HUES64 (cell line): ENCODE results near the gene COL5A1.

Experiments
- H3K27ac ChIP-seq: 2 replicates; pipeline ENCODE4 v1.7.0; 2013; ENCODE audit warnings: low read depth, low read length, inconsistent platforms
- H3K27me3 ChIP-seq: 2 replicates; pipeline ENCODE4 v1.6.1; 2013; ENCODE audit warnings: mild to moderate bottlenecking, low read length; ENCODE audit not compliant: insufficient read depth
- H3K36me3 ChIP-seq: 2 replicates; pipeline ENCODE4 v1.6.1; 2013; ENCODE audit warnings: mild to moderate bottlenecking, low read length; ENCODE audit not compliant: insufficient read depth
- H3K4me1 ChIP-seq: 2 replicates; pipeline ENCODE4 v1.6.1; 2013; ENCODE audit warnings: mild to moderate bottlenecking, low read length, moderate library complexity; ENCODE audit not compliant: insufficient read depth
- H3K4me3 ChIP-seq: 2 replicates; pipeline ENCODE4 v1.5.1; 2013; ENCODE audit warnings: mild to moderate bottlenecking, low read length, moderate library complexity
- H3K9ac ChIP-seq: 2 replicates; pipeline ENCODE4 v1.6.1; 2013; ENCODE audit warnings: mild to moderate bottlenecking, low read depth, low read length
- H3K9me3 ChIP-seq: 2 replicates; pipeline ENCODE4 v1.6.1; 2013; ENCODE audit warnings: low read depth, low read length; ENCODE audit not compliant: insufficient read depth
- WGBS: fragments of 150-250, 120-280 bp; methylation state at CpG from one replicate; pipeline ENCODE4 v1.1.7; 2013; ENCODE audit warnings: missing lambda C conversion rate; 5-methylcytosine and 5-hydroxymethylcytosine counted together

Gene COL5A1

DNA sequence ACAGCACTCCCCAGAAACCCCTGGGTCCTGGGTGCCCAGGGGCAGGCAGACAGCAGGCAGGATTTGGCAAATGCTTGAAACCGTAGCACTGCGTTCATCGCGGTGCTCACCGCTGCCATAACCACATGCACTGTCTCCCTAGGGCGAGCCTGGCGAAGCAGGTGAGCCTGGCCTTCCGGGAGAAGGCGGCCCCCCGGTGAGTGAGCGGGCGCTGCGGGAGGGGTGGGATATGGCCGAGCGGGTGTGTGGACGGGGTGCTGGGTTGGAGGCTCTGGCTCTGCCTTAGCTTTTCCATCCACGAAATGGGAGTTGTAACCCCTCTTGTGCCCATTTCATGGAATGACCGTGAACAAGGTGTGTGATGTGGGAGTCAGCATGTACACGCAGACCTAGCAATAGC is 172.2 kb downstream of the COL5A1 start:
- H3K9me3 ChIP-seq: no peaks in the 10 kb centered on the region
- peaks cover 18% of the 10 kb centered on the region for H3K4me1 ChIP-seq
- H3K36me3 ChIP-seq: 0 out of 2 replicates have a peak, but pooled peaks cover 4% of the 10 kb centered on the region
- H3K9ac ChIP-seq: no peak overlapping the region
- H3K27me3 ChIP-seq: no peaks in the 10 kb centered on the region
- H3K27ac ChIP-seq: no peak overlapping the region
- WGBS: 97% methylated on average over 19 of the region's 19 CpGs
- H3K4me3 ChIP-seq: no peak overlapping the region

- WGBS: 94% methylated on average over 16 of the region's 16 CpGs
Observed at GRCh38 chr9:134814598-134815215, 173.1 kb downstream of the COL5A1 start.

DNA sequence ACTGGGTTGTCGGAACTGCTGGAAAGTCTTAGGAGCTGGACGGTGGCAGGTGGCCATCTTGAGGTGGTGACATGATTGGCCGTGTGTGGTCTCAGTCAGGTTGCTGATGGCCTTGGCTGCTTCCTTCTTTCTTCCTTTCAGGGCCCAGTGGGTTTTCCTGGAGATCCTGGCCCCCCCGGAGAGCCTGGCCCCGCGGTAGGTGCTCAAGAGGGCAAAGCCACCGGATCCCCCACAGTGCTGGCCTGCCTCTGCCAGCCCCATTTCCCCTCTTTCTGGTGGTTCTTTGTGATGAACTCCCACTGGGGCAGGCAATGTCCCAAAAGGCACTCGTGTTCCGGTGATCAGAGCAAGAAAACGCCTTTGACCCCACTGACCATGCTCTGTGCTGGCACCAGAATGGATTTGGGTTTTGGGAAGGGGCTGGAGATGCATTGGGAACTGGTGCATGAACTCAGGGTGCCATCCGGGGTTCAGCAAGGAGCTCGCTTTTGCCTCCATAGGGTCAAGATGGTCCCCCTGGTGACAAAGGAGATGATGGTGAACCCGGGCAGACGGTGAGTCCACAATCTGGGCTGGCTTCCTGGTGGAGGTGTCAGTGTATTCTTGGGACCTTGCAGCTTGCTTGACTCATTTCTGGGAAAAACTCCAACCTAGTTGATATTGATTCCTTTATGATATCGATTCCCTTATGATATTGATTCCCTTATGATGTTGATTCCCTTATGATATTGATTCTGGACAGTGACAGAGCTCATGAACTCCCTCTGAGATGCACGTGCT is 174.0 kb downstream of the COL5A1 start:
- WGBS: 96% methylated on average over 16 of the region's 16 CpGs
- Histone ChIP-seq H3K9ac (no peak overlapping the region), H3K27ac (no peak overlapping the region), H3K9me3 (no peaks in the 10 kb centered on the region), H3K4me3 (no peak overlapping the region), H3K27me3 (no peaks in the 10 kb centered on the region), H3K4me1 (peaks cover 18% of the 10 kb centered on the region), H3K36me3 (peaks cover 4% of the 10 kb centered on the region; the same call in 1 of the 2 replicates)

More at GRCh38 chr9:134814598-134815215, 173.1 kb downstream of the COL5A1 start:
- Histone ChIP-seq H3K27me3 (no peaks in the 10 kb centered on the region), H3K4me3 (no peak overlapping the region), H3K9me3 (no peaks in the 10 kb centered on the region), H3K36me3 (0 out of 2 replicates have a peak, but pooled peaks cover 4% of the 10 kb centered on the region), H3K27ac (no peak overlapping the region), H3K9ac (no peak overlapping the region), H3K4me1 (peaks cover 18% of the 10 kb centered on the region)

- Histone ChIP-seq H3K4me3 (no peak overlapping the region), H3K9me3 (no peaks in the 10 kb centered on the region), H3K4me1 (peaks cover 13% of the 10 kb centered on the region), H3K36me3 (peaks cover 4% of the 10 kb centered on the region; the same call in 1 of the 2 replicates), H3K27ac (no peak overlapping the region), H3K9ac (no peak overlapping the region), H3K27me3 (no peaks in the 10 kb centered on the region)
- 97% methylated on average over 16 of the region's 16 CpGs for WGBS
Observed at GRCh38 chr9:134816264-134816663, 174.7 kb downstream of the COL5A1 start.

DNA sequence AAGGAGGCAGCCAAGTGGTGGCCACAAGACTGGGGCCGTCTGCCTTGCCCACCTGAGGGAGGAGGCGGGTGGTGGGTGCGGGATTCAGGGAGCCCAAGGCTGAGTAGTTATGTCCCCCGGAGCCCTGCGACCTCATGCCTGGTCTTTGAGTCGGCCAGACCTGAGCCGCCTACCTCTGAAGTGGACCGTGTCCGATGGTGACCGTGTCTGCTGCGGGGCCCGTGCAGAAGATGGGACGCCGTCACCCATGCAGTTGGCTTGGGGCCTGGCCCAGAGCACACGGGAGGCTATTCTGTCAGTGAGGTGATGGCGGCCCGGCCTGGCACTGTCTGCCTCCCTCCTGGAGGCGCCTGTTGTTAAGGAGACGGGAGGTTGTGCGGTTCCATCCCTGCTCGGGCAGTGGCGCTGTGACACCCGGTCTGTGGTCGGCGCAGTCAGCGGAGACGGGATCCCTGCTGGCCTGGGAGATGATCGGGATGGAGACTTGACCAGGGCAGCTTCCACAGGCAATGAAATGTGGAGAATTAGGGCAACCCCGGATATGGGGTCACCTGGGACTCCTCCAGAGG is 176.5 kb downstream of the COL5A1 start:
- 97% methylated on average over 29 of the region's 29 CpGs for WGBS
- H3K27ac ChIP-seq: no peak overlapping the region
- no peak overlapping the region for H3K9ac ChIP-seq
- no peaks in the 10 kb centered on the region for H3K9me3 ChIP-seq
- no peaks in the 10 kb centered on the region for H3K4me1 ChIP-seq
- H3K27me3 ChIP-seq: no peaks in the 10 kb centered on the region
- H3K36me3 ChIP-seq: peaks cover 4% of the 10 kb centered on the region; the same call in 1 of the 2 replicates
- H3K4me3 ChIP-seq: no peak overlapping the region

GRCh38 chr9:134818591-134818990 is 177.0 kb downstream of the COL5A1 start:
- Histone ChIP-seq H3K27ac (no peak overlapping the region), H3K9me3 (no peaks in the 10 kb centered on the region), H3K36me3 (peaks cover 5% of the 10 kb centered on the region; the same call in 1 of the 2 replicates), H3K4me1 (no peaks in the 10 kb centered on the region), H3K9ac (no peak overlapping the region), H3K27me3 (no peaks in the 10 kb centered on the region), H3K4me3 (no peak overlapping the region)
- 94% methylated on average over 16 of the region's 16 CpGs for WGBS

- Histone ChIP-seq H3K9me3 (no peaks in the 10 kb centered on the region), H3K36me3 (peaks cover 12% of the 10 kb centered on the region; the same call in 1 of the 2 replicates), H3K4me3 (no peak overlapping the region), H3K27ac (no peak overlapping the region), H3K9ac (no peak overlapping the region), H3K4me1 (no peaks in the 10 kb centered on the region), H3K27me3 (no peaks in the 10 kb centered on the region)
- WGBS: 96% methylated on average over 13 of the region's 13 CpGs
Observed at GRCh38 chr9:134820901-134821300, 179.3 kb downstream of the COL5A1 start.

- H3K27me3 ChIP-seq: no peaks in the 10 kb centered on the region
- H3K4me1 ChIP-seq: no peaks in the 10 kb centered on the region
- H3K36me3 ChIP-seq: peaks cover 8% of the 10 kb centered on the region; the same call in 1 of the 2 replicates
- no peaks in the 10 kb centered on the region for H3K9me3 ChIP-seq
- no peak overlapping the region for H3K27ac ChIP-seq
- H3K9ac ChIP-seq: no peak overlapping the region
- 90% methylated on average over 14 of the region's 14 CpGs for WGBS
- H3K4me3 ChIP-seq: no peak overlapping the region
Observed at GRCh38 chr9:134822541-134822940, 180.9 kb downstream of the COL5A1 start.

DNA sequence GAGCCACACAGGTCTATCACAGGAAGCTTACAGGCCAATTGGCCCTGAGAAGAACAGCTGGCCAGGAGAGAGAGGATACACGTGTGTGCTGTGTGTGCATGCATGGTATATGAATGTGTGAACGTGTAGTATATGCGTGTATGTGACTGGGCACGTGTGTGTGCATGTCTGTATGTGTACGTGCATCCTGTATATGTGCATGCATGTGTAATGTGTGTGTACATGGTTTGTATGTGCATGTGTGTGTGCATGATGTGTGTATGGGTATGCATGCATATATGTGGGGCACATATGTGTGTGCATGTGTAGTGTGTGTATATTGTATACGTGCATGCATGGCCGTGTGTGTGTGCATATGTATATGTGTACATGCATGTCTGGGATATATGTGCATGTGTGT is 182.0 kb downstream of the COL5A1 start:
- H3K36me3 ChIP-seq: peaks cover 8% of the 10 kb centered on the region; the same call in 1 of the 2 replicates
- no peak overlapping the region for H3K4me3 ChIP-seq
- no peaks in the 10 kb centered on the region for H3K4me1 ChIP-seq
- WGBS: 96% methylated on average over 7 of the region's 7 CpGs
- H3K9me3 ChIP-seq: no peaks in the 10 kb centered on the region
- H3K27me3 ChIP-seq: no peaks in the 10 kb centered on the region
- H3K27ac ChIP-seq: no peak overlapping the region
- no peak overlapping the region for H3K9ac ChIP-seq

- H3K27ac ChIP-seq: no peak overlapping the region
- no peaks in the 10 kb centered on the region for H3K9me3 ChIP-seq
- H3K36me3 ChIP-seq: peaks cover 8% of the 10 kb centered on the region; the same call in 1 of the 2 replicates
- H3K4me1 ChIP-seq: no peaks in the 10 kb centered on the region
- H3K9ac ChIP-seq: no peak overlapping the region
- H3K4me3 ChIP-seq: no peak overlapping the region
- H3K27me3 ChIP-seq: no peaks in the 10 kb centered on the region
- WGBS: 96% methylated on average over 23 of the region's 23 CpGs
Observed at GRCh38 chr9:134824583-134824982, 183.0 kb downstream of the COL5A1 start.

DNA sequence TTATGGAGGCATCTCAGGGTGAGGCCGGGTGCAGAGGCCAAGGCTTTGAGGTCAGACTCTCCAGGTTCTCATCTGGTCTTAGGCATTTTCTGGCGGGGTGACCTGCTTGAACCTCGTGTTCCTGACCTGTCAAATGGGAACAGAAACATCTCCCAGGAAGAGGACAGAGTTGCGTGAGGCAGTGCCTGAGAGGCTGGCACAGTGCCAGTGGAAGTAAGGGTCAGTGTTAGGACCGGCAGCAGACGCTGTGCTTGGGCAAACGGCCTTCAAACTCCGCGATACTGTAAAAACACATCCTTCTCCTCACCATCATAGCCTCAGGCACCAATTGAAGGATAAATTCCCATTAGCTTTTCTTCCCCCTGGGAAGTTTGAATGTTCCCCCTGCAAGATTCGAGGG is 183.4 kb downstream of the COL5A1 start:
- Histone ChIP-seq H3K4me3 (no peak overlapping the region), H3K36me3 (peaks cover 8% of the 10 kb centered on the region; the same call in 1 of the 2 replicates), H3K9me3 (no peaks in the 10 kb centered on the region), H3K9ac (no peak overlapping the region), H3K27ac (no peak overlapping the region), H3K4me1 (no peaks in the 10 kb centered on the region), H3K27me3 (no peaks in the 10 kb centered on the region)
- 88% methylated on average over 10 of the region's 10 CpGs for WGBS
